Midbrain (tissue), 1 donor: ENCODE measurements around the gene ABL1.

Source experiments
- DNase-seq: peaks from one replicate; lab custom pipeline; 2025; lab: John Stamatoyannopoulos, UW

The ABL1 gene

DNA sequence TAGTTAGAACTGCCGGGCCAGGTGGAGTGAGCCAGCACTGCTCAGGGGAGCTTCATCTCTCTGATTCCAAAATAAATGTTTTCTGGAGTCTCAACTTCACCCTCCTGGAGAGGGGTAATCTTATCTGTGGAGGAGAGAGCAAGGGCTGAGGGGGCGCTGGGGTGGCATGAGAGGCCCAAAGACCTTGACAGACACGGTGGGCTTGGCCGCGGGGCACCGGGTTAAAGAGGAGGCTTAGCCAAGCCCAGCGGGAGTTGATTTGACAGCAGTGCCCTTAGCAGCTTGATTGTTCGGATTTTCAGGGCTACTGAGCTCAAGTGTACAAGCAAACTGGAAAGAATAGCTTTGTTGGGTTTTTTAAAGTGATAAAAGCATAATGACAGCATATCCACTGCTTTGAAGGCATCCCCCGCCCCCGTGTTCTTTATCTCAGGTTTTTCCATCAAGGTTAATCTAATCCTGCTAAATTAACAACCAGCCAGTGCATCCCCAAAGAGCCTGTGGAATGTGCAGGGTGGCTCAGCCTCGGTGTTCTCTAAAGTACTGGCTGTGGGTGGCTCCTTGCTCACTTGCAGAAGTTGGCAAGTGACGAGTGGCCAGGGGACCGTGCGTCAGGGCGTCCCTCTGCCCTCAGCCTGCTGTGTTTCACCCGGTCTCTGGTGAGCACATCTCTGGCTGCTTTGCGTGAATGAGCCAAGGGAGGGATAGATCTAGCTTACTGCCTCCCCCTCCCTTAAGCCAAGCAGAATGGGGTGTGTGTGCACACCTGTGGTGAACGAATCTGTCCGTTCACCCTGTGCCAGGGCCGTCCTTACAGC is 56.0 kb downstream of the ABL1 start:
- no peak for DNase-seq

GRCh38 chr9:130891688-130892476 is 56.8 kb downstream of the ABL1 start:
- DNase-seq = no peak

GRCh38 chr9:130892477-130893304 is 57.6 kb downstream of the ABL1 start:
- DNase-seq = no peak

GRCh38 chr9:130893341-130894101 is 58.5 kb downstream of the ABL1 start:
- DNase-seq = peak; percentile 27

DNA sequence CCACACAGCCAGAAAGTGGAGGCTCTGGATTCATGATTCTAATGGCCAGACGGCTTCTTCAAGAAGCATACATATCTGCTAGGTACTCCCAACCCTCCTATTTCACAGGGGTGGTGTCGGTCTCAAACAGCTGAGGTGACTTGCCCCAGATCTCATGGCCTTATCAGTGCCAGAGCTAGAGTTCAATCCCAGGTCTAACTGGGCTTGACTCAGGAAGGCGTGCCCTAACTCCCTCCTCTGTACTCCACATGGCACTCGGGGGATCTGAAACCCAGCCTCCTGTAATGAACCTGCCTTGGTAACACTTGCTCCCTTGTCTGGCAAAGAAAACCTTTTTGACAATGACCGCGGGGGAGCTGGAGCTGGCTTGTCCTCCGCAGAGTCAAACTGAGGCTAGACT is 59.5 kb downstream of the ABL1 start:
- no peak for DNase-seq

DNA sequence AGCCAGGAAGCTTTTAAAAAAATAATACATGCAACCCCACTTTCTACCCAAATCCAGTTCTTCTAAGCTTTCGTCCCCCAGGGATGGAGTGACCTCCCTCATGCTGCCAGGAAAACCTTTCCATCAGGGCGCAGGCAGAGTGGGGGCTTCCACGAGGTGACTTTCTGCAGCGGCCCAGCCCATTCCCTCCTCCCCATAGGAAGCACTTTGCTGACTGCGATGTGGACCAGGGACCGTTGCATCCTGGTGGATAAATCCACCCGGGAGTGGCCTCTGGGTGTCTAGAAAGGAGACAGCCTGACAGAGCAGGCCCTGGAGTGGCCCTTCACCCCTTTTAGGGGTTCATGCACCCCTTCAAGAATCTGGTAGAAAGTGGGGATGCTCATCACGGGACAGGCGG is 60.0 kb downstream of the ABL1 start:
- no peak for DNase-seq

GRCh38 chr9:130895481-130896232 is 60.6 kb downstream of the ABL1 start:
- DNase-seq = no peak

DNA sequence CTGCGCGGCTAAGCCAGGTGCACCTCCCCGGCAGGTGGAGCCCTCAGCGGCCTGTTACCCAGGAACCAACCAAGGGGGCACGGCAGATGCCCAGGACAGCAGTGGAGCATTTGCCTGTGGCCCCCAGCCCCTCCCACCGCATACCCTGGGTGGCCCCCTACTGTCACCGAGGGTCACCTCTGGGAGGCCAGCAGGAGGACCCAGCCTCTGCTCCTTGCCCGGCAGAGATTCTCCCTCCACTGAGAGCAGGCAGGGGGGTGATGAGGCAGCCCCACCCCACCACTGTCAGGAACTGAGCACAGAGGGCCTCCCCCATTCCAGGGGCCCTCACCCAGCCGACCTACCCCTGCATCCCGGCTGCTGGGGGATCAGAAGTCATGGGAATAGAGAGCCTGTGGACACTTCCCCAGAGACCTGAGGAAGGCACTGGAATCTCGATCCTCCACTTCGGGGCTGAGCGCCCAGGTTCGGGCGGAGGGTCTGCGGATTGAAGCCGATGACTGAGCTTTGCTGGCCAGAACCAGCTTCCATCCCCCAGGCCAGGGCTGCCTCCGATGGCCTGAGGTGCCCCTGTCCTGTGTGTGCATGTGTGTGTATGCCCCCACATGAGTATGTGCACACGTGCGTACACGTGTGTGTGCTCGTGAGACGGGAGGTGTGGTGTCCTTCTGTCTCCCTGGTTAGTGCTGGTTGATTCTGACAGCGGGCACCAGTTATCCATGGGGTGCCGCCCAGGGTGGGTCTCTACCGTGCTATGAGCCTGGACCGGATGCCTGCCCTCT is 61.4 kb downstream of the ABL1 start, which contains the start of gene QRFP:
Gene QRFP (minus strand): TSS at position 580 of the 782 bp plus-strand sequence. CDS start 2,974 bp downstream, outside the sequence.
- no peak for DNase-seq

DNA sequence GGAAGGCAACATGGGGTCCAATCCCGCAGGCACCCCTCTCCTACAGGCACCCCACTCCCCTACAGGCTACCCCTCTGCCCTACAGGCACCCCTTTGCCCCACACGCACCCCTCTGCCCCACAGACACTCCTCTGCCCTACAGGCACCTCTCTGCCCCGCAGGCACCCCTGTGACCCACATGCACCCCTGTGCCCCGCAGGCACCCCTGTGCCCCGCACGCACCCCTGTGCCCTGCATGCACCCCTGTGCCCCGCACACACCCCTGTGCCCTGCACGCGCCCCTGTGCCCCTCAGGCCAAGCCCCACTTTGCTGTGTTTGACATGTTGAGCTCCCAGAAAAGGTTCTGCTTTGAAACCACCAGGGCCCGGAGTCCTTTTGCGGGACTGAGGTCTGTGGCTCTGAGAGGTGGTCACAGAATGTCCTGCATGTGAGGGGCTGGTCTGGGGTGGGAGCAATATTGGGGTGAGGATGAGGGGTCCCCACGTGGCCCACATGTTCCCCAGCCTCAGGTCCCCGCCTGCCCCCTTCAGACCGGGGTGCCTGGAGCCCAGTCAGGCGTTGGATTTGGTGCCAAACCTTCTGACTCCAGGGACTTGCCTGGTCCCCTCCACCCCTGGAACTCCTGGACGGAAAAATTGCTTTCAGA is 62.2 kb downstream of the ABL1 start:
- no peak for DNase-seq

DNA sequence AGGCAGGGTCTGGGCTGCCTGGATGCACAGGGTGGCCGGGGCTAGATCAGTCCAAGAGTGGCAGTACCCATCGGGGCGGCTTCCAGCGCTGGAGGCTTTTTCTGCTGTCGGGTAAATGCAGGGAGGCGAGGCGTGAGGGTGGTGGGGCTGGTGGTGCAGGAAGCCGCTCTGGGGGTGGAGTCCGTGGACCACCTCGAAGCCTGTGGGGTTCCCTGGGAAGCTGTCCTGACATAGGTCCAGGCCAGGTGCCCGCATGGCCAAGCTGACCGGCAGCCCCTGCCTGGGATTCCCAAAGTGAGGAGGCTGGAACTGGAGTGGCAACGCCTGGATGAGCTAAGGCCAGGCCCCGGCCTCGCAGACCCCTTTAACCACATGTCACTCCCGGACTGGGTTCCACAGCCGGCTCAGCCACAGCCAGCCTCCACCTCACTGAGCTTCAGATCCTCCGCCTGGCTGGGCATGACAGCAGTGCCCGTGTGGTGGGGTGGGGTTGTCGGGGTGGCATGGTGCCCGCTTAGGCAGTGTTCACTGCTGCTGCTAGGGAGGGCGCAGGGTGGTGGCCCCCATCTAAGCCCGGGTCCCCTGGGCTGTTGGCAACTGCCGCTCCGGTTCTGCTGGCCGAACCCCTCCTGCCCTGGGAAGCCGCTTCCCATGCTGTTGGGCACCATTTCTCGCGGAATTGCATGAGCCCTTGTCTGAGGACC is 62.9 kb downstream of the ABL1 start:
- DNase-seq = no peak

DNA sequence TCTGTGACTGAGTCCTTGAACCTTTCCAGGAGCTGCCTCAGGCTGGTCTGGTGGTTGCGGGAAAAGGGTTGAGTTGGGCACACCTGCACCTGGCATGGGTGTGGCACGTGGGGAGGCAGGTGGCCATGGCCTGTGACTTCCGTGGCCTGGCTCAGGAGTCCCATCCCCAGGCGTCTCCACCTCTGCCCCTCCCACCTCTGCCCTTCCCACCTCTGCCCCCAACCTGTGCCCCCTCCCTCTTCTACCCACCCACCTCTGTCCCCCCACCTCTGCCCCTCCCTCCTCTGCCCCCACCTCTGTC is 63.4 kb downstream of the ABL1 start:
- DNase-seq = no peak

DNA sequence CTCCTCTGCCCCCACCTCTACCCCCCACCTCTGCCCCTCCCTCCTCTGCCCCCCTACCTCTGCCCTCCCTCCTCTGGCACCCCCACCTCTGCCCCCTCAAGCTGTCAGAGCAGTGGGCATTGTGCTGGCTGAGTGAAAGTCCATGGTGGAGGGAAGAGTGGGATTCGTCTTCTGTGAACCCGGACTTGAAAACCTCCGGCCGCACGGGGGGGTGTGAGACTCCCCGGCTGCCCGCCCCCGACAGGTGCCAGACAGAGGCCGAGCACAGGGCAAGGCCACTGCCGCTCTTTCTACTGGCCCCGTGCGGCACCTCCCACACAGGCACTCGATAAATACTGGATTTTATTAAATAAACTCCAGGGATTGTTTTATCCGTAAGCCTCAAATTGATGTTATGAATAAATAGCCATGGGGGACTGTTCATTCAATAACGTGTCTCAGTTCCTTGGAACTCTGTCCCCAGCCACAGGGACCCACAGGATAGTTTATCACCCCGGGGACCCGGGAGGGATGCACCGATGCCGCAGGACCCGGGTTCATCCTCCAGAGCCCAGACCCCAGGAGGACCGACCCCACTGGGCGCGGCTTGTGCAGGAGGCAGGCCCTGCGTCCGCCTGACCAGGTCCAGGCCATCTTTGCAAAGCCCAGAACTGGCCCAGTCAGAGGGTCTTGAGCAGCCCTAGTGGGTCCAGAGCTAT is 64.1 kb downstream of the ABL1 start:
- DNase-seq = no peak

GRCh38 chr9:130900701-130901497 is 65.8 kb downstream of the ABL1 start:
- no peak for DNase-seq

DNA sequence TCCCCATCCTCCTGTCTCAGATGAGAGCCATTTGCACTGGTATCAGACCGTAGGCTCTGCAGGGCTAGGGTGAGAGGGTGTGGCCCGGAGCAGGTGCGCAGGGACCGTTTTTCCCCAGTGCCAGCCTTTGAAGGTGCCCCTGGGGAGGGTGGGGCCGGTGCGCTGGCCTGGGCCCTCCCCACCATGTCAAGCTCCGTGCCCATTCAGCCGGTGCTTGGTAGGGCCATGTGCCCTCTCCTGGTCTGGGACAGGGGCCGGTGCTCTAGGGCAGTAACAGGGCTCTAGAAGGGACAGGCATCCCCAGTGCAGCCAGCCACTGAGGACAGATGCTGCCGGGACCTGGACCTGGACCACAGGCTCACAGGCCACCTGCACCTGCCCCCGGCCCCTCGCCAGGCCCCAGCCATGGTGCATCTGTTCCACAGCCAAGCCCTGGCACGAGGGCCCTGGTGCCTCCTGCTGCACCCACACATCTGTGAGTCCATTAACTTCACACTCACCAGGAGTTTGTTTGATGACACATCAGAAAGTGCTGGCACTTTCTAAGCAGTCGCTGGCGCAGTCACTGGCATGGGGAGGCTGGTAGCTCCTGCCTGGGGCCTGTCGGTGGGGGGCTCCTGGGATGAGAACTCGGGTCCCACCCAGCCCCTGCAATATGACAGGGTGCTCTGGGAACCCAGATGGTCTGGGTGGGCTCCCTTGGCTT is 66.6 kb downstream of the ABL1 start:
- DNase-seq = no peak

DNA sequence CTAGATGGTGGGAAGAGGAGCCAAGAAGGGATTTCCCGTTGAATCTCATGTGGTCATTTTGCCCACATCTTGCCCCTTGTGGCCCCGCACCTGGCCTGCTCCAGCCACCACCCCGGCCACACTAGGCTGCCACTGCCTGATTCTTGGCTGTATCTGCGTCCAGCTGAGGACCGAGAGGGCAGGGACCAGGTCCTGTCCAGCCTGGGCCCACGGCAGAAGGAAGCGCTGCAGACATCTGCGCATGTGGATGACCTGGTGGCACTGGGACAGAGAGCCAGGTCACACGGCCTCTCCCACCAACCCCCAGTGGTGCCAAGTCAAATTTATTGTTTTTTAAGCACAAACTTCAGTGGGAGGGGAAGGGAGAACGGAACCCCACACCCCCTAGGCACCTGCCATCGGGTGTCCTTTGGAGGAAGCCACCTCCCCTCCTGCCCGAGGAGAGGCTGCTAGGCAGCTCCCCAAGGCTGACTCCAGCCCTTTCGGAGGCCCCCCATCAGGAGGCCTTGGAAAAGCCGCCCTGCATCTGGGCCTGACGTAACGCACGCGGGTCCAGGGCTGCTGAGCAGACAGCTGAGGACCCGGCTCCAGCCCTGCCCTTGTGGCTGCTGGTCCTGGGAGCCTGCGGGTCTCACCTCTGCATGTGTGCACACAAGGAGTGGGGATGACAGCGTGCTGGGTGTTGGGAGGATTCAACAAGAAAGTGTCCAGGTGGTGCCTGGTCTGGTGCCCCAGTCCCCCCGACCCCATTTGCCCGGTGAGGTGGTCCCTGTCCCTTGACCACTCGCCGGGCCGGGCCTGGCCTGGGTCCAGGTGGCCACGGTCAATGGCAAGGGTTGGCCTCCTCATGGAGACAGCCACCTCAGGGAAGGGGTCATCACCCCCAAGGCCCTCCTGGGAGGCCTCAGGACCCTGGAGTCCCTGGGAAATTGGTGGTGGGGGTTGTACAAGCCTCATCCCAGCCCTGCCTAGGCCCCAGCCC is 67.4 kb downstream of the ABL1 start:
- no peak for DNase-seq
